Stomach (tissue), 4 donors: ENCODE measurements around the gene ARPC3.

Experiments
- POLR2A ChIP-seq, 4 donors: fragments of 450-650 bp; IDR thresholded peaks; one replicate each; pipeline ENCODE4 v1.6.1; 2016; ENCODE audit warnings: antibody characterized with exemption in 4 of 4, control low read depth in 2 of 4, mild to moderate bottlenecking in 1 of 4, moderate library complexity in 1 of 4
- TF ChIP-seq, protein P1 (sequence below), 7 experiments: fragments of 450-650 bp in 4 of 7; fragments of 200-600 bp in 3 of 7; sonication (generic) in 3 of 7; IDR thresholded peaks; one replicate each; pipeline ENCODE4 v1.5.1; 2016 to 2019; ENCODE audit warnings: antibody characterized with exemption in 7 of 7, control low read depth in 2 of 7, mild to moderate bottlenecking in 1 of 7

DNA sequence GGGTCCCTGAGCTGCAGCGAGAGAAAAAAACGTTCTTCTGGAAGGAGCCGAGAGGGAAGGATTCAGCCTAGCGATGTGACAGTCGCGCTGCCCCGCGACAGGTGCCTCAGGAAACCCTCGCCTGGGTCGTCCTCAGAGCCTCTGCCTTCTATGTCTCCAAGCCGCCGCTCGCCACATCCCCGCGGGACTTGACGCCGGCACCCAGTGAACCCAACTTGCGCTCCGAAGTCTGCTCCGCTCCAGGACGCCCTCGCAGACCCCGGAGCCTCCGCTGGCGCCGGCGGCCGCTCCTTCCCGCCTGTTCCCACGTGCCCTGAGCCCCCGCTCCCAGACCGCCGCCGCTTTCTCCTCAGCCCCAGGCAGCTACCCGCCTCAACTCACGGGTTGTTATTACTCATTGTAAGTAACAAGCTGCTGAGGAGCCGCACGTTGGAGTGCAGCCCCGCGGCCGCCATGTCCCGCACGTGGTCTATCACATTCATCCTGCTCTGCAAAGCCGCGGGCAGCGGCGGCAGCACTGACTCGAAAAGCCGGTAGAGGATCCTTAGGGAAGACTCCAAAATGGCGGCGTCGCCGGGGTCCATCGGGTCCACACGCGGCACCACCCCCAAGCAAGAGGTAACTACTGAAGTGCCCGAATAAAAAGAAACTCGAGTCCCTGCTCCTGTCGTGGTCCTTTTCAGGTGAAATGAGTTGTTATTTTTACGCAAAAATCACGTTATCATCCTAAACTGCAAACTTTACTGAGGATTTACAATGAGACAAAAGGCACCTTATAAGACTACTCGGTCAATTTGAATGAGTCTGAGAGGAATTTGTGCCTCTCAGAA, 46.8 kb downstream of the ARPC3 start, which contains the start of gene ANAPC7:
- TF ChIP-seq, protein P1, sequence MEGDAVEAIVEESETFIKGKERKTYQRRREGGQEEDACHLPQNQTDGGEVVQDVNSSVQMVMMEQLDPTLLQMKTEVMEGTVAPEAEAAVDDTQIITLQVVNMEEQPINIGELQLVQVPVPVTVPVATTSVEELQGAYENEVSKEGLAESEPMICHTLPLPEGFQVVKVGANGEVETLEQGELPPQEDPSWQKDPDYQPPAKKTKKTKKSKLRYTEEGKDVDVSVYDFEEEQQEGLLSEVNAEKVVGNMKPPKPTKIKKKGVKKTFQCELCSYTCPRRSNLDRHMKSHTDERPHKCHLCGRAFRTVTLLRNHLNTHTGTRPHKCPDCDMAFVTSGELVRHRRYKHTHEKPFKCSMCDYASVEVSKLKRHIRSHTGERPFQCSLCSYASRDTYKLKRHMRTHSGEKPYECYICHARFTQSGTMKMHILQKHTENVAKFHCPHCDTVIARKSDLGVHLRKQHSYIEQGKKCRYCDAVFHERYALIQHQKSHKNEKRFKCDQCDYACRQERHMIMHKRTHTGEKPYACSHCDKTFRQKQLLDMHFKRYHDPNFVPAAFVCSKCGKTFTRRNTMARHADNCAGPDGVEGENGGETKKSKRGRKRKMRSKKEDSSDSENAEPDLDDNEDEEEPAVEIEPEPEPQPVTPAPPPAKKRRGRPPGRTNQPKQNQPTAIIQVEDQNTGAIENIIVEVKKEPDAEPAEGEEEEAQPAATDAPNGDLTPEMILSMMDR (IDR thresholded peaks at IDR 0.05) = peak in 1 of 7 experiments; percentile 19
- no peak for TF ChIP-seq POLR2A (IDR thresholded peaks at IDR 0.05)
